PFSK-1 (cell line): ENCODE results near the gene ZBP1.

ENCODE experiments used
- POLR2AphosphoS5 ChIP-seq: IDR thresholded peaks from 2 replicates; pipeline ENCODE4 v1.6.1; 2012; ENCODE audit warnings: low read depth, mild to moderate bottlenecking, control low read depth, low read length, moderate library complexity
- SIN3A ChIP-seq: IDR thresholded peaks from 2 replicates; pipeline ENCODE4 v1.6.1; 2012; ENCODE audit warnings: mild to moderate bottlenecking, low read length, moderate library complexity, borderline replicate concordance; ENCODE audit not compliant: insufficient read depth

DNA sequence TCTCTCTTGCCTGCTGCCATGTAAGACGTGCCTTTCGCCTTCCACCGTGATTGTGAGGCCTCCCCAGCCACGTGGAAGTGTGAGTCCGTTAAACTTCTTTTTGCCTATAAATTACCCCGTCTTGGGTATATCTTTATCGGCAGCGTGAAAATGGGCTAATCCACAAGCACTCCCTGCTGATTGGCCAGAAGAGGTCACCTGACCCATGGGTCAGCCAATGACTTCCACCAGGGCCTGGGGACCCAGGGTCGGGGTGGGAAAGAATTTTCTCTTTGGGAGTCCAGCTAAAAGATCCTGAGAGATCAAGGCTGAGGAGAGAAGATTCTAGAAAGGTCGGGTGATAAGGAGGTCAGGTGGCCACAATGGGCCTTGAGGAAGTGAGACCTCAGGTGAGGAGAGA is 17.1 kb downstream of the ZBP1 start:
- TF ChIP-seq POLR2AphosphoS5 (no peak), SIN3A (no peak)
